ENCODE data around the gene ATG9B. TPM values are rescaled to one million over a fixed set of nuclear protein-coding genes. Genes with fewer than 3 reads are reported as not detected.
A peak's percentile ranks its signal among the peaks of the same experiment; 100 is the strongest.

The ATG9B gene
- total RNA-seq, 3 donors from 2014 or later (not counting 1 experiment from before 2014, with no cell fraction given), result 4.4 to 4.6 (median 4.5) TPM

DNA sequence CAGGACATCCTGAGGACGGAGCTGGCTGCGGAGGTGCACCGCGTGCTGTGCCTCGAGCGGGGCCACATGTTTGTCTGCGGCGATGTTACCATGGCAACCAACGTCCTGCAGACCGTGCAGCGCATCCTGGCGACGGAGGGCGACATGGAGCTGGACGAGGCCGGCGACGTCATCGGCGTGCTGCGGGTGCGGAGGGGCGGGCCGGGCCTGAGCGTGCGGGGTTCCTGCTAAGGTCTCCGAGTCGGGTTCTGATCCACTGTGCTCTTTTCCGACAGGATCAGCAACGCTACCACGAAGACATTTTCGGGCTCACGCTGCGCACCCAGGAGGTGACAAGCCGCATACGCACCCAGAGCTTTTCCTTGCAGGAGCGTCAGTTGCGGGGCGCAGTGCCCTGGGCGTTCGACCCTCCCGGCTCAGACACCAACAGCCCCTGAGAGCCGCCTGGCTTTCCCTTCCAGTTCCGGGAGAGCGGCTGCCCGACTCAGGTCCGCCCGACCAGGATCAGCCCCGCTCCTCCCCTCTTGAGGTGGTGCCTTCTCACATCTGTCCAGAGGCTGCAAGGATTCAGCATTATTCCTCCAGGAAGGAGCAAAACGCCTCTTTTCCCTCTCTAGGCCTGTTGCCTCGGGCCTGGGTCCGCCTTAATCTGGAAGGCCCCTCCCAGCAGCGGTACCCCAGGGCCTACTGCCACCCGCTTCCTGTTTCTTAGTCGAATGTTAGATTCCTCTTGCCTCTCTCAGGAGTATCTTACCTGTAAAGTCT is 10.4 kb downstream of the ATG9B start:
- peak overlapping the region; percentile 97 for H3K4me3 Mint-ChIP-seq
- H3K27me3 ChIP-seq (ENCODE audit: control insufficient read depth, insufficient read depth, low read length), result no peaks in the 10 kb centered on the region
- no peaks in the 10 kb centered on the region for H3K9me3 ChIP-seq (ENCODE audit: control insufficient read depth, insufficient read depth, low read length)
- peak overlapping the region; percentile 94 to 95 for H3K27ac Mint-ChIP-seq
- H3K9me3 Mint-ChIP-seq, result no peaks in the 10 kb centered on the region
- no peaks in the 10 kb centered on the region for H3K36me3 ChIP-seq (ENCODE audit: control insufficient read depth, insufficient read depth, low read length)
- peaks cover 56 to 84% of the 10 kb centered on the region in 2 donors for H3K4me1 Mint-ChIP-seq
- DNase-seq, result peak; percentile 86 to 99
- intact Hi-C loops (cut with micrococcal nuclease), result loop anchor here (1.0 to 10.0 kb wide), 3 partner anchors 37 to 349 kb away; partner anchors contain the start of gene KCNH2
- no peaks in the 10 kb centered on the region for H3K36me3 Mint-ChIP-seq
- H3K27ac ChIP-seq (ENCODE audit: low read length), result peak overlapping the region; percentile 85
- peak overlapping the region; percentile 44 for H3K4me3 ChIP-seq (ENCODE audit: low read length)
- peaks cover 0 to 18% of the 10 kb centered on the region in 2 donors for H3K27me3 Mint-ChIP-seq (ENCODE audit: low read depth in 2 of 2)
- TF ChIP-seq, protein P1, sequence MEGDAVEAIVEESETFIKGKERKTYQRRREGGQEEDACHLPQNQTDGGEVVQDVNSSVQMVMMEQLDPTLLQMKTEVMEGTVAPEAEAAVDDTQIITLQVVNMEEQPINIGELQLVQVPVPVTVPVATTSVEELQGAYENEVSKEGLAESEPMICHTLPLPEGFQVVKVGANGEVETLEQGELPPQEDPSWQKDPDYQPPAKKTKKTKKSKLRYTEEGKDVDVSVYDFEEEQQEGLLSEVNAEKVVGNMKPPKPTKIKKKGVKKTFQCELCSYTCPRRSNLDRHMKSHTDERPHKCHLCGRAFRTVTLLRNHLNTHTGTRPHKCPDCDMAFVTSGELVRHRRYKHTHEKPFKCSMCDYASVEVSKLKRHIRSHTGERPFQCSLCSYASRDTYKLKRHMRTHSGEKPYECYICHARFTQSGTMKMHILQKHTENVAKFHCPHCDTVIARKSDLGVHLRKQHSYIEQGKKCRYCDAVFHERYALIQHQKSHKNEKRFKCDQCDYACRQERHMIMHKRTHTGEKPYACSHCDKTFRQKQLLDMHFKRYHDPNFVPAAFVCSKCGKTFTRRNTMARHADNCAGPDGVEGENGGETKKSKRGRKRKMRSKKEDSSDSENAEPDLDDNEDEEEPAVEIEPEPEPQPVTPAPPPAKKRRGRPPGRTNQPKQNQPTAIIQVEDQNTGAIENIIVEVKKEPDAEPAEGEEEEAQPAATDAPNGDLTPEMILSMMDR (IDR thresholded peaks at IDR 0.05), result peak; percentile 20
- 8% methylated on average over 54 of the region's 55 CpGs for WGBS (ENCODE audit: insufficient coverage)
- H3K4me1 ChIP-seq (ENCODE audit: control insufficient read depth, insufficient read depth, low read length), result peaks cover 77% of the 10 kb centered on the region
- peak; percentile 59 to 76 (median 75) for ATAC-seq

DNA sequence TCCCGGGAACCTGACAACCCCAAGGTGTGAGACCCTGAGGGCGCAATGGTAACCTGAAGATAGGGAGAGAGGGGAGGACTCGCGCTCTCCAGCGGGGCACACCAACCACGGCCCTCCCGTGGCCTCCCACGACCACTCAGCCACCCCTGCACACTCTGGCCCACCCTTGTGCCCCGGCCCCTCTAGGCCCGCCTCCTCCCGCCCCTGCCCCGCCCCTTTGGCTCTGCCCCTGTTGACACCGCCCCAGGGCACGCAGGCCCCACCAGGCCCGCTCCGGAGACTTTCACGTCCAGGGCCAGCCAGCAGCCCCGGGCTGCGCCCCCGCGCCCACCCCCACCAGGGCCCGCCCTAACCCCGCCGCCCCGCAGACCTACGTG is 10.9 kb downstream of the ATG9B start:
- H3K9me3 Mint-ChIP-seq, result no peaks in the 10 kb centered on the region
- H3K36me3 Mint-ChIP-seq, result no peaks in the 10 kb centered on the region
- H3K27me3 Mint-ChIP-seq (ENCODE audit: low read depth in 2 of 2), result peaks cover 0 to 13% of the 10 kb centered on the region in 2 donors
- peak overlapping the region; percentile 53 for H3K27ac ChIP-seq (ENCODE audit: low read length)
- TF ChIP-seq, protein P1 (IDR thresholded peaks at IDR 0.05), result no peak
- H3K4me1 ChIP-seq (ENCODE audit: control insufficient read depth, insufficient read depth, low read length), result peaks cover 79% of the 10 kb centered on the region
- peak overlapping the region; percentile 67 for H3K4me3 Mint-ChIP-seq
- DNase-seq, result no peak
- peaks cover 56 to 84% of the 10 kb centered on the region in 2 donors for H3K4me1 Mint-ChIP-seq
- intact Hi-C loops (cut with micrococcal nuclease), result loop anchor here (1.0 to 10.0 kb wide), 3 partner anchors 36 to 349 kb away; partner anchors contain the start of gene KCNH2
- ATAC-seq, result no peak
- H3K36me3 ChIP-seq (ENCODE audit: control insufficient read depth, insufficient read depth, low read length), result no peaks in the 10 kb centered on the region
- H3K27ac Mint-ChIP-seq, result peak overlapping the region; percentile 94 to 95
- H3K9me3 ChIP-seq (ENCODE audit: control insufficient read depth, insufficient read depth, low read length), result no peaks in the 10 kb centered on the region
- no peak overlapping the region for H3K4me3 ChIP-seq (ENCODE audit: low read length)
- H3K27me3 ChIP-seq (ENCODE audit: control insufficient read depth, insufficient read depth, low read length), result no peaks in the 10 kb centered on the region
- 17% methylated on average over 24 of the region's 26 CpGs for WGBS (ENCODE audit: insufficient coverage)

DNA sequence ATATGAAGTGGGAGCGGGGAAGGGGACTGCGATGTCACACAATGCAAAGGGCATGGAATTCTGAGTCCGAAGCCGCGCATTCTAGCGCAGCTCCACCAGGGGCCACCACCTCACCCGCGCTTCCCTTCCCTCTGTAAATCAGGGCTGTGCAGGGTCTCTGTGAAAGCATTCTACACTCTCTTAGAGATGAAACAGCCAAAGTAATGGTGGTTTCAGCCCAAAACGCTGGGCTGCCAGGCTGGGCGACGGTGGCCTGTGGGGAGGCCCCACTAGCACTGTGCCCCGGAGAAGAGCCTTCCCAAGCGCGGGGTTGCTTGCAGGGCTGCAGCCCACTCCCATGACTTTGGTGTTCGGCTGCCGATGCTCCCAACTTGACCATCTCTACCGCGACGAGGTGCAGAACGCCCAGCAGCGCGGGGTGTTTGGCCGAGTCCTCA is 11.4 kb downstream of the ATG9B start:
- WGBS (ENCODE audit: insufficient coverage), result 40% methylated on average over 23 of the region's 23 CpGs
- ATAC-seq, result no peak
- DNase-seq, result peak in 1 of 2 donors; percentile 61

More for the DNA sequence above, 11.4 kb downstream of the ATG9B start:
- TF ChIP-seq, protein P1 (IDR thresholded peaks at IDR 0.05), result no peak
- intact Hi-C loops (cut with micrococcal nuclease), result loop anchor here (1.0 to 10.0 kb wide), 3 partner anchors 36 to 348 kb away; partner anchors contain the start of gene KCNH2
- H3K4me3 ChIP-seq (ENCODE audit: low read length), result no peak overlapping the region
- peak overlapping the region; percentile 53 for H3K27ac ChIP-seq (ENCODE audit: low read length)
- Mint-ChIP-seq H3K27me3 (ENCODE audit: low read depth in 2 of 2) (peaks cover 0 to 10% of the 10 kb centered on the region in 2 donors), H3K27ac (peak overlapping the region; percentile 94 to 95), H3K4me3 (peak overlapping the region; percentile 67), H3K4me1 (peaks cover 56 to 84% of the 10 kb centered on the region in 2 donors), H3K36me3 (no peaks in the 10 kb centered on the region), H3K9me3 (no peaks in the 10 kb centered on the region)
- H3K36me3 ChIP-seq (ENCODE audit: control insufficient read depth, insufficient read depth, low read length), result no peaks in the 10 kb centered on the region
- no peaks in the 10 kb centered on the region for H3K27me3 ChIP-seq (ENCODE audit: control insufficient read depth, insufficient read depth, low read length)
- peaks cover 79% of the 10 kb centered on the region for H3K4me1 ChIP-seq (ENCODE audit: control insufficient read depth, insufficient read depth, low read length)
- H3K9me3 ChIP-seq (ENCODE audit: control insufficient read depth, insufficient read depth, low read length), result no peaks in the 10 kb centered on the region
